RWPE1 (cell line): ENCODE results near the gene KIRREL2.

Experiments
- CTCF ChIA-PET: fragments of 350-600 bp; sonication (Branson Sonifier 250); formaldehyde crosslinking; extraction: SDS; loops from one replicate; lab custom pipeline; 2021; lab: Yijun Ruan, JAX
- POLR2A ChIA-PET: fragments of 400-600 bp; formaldehyde crosslinking; extraction: SDS; loops from one replicate; lab custom pipeline; 2020; ENCODE audit warnings: antibody characterized with exemption; ENCODE audit not compliant: low non-redundant PET; lab: Yijun Ruan, JAX
- DNase-seq: peaks from one replicate; pipeline ENCODE4 v3.0.0; 2012; ENCODE audit warnings: low spot score
- H3K27ac ChIP-seq: fragments of 450-650 bp; 2 replicates; pipeline ENCODE4 v1.5.1; 2017
- CTCF ChIP-seq: fragments of 450-650 bp; conservative IDR thresholded peaks from 2 replicates; pipeline ENCODE4 v1.5.1; 2017; ENCODE audit warnings: low read depth, mild to moderate bottlenecking

Gene KIRREL2

GRCh38 chr19:35848919-35849505 is 7.7 kb upstream of the KIRREL2 start:
- ChIA-PET POLR2A (no interaction called here), CTCF (interaction anchor here (1.1 kb wide), 1 partner anchor 20 kb away, joined by 3 read pairs; no protein-coding TSS in a partner anchor)
- DNase-seq: no peak
- no peak overlapping the region for H3K27ac ChIP-seq
- no peak for TF ChIP-seq CTCF

GRCh38 chr19:35851213-35852028 is 5.3 kb upstream of the KIRREL2 start:
- H3K27ac ChIP-seq: no peak overlapping the region
- no peak for TF ChIP-seq CTCF
- no peak for DNase-seq
- ChIA-PET POLR2A (no interaction called here), CTCF (interaction anchor here (0.6 to 0.7 kb wide), 3 partner anchors 18 to 640 kb away, joined by 3 to 8 read pairs (median 5); no protein-coding TSS in a partner anchor)

- H3K27ac ChIP-seq: no peak within 1 kb of the TSS
- DNase-seq: no peak
- CTCF ChIA-PET: no interaction called here
- POLR2A ChIA-PET: no interaction called here
- TF ChIP-seq CTCF: no peak
These were observed 4.5 kb upstream of the KIRREL2 start, which contains the start of gene NPHS1 for GRCh38 chr19:35852029-35852780. Gene NPHS1, minus strand, starts transcription at chr19:35852504. Its CDS starts 667 bp downstream, at chr19:35851837.

- no peak overlapping the region for H3K27ac ChIP-seq
- no peak for TF ChIP-seq CTCF
- ChIA-PET POLR2A (no interaction called here), CTCF (interaction anchor here (0.6 kb wide), 1 partner anchor 73 kb away, joined by 4 read pairs; no protein-coding TSS in a partner anchor)
- no peak for DNase-seq
These were observed 3.5 kb upstream of the KIRREL2 start for GRCh38 chr19:35853038-35853756.

GRCh38 chr19:35858311-35858710 is 1.6 kb downstream of the KIRREL2 start:
- no peak overlapping the region for H3K27ac ChIP-seq
- ChIA-PET POLR2A (no interaction called here), CTCF (no interaction called here)
- TF ChIP-seq CTCF: no peak
- DNase-seq: no peak
